ENCODE results near the gene ATP2B2. TPM values are rescaled to one million over a fixed set of nuclear protein-coding genes. Genes with fewer than 3 reads are reported as not detected.

ATP2B2 gene
- total and polyA plus RNA-seq, 7 donors, result 0.08 to 6.5 (median 0.77) TPM

DNA sequence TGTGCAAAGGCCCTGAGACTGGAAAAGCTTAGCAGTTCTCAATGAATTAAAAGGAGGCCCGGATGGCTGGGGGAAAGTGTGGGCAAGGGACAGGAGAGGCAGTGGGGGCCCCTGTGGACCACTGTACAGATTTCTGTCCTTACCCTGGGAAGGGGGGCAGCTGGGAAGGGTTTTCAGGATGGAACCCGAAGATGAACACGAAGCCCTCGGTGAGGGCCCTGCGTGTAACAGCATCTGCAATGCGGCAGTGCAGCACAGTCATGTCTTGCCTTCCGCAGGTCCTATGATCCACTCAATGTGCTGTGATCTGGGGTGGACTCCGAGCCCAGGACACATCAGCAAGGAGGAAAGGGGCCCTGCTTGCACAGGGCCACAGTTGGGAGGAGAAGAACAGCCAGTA, 7.9 kb upstream of the ATP2B2 start:
- ATAC-seq, result no peak
- H3K36me3 ChIP-seq (ENCODE audit: insufficient read depth in 1 of 2, low read depth in 1 of 2), result no peaks in the 10 kb centered on the region
- peaks cover 19% of the 10 kb centered on the region for H3K4me1 ChIP-seq
- H3K27ac ChIP-seq, result no peak overlapping the region
- intact Hi-C loops (cut with DNase I), result no loop called here
- H3K9me3 ChIP-seq, result no peaks in the 10 kb centered on the region
- TF ChIP-seq, protein P1, sequence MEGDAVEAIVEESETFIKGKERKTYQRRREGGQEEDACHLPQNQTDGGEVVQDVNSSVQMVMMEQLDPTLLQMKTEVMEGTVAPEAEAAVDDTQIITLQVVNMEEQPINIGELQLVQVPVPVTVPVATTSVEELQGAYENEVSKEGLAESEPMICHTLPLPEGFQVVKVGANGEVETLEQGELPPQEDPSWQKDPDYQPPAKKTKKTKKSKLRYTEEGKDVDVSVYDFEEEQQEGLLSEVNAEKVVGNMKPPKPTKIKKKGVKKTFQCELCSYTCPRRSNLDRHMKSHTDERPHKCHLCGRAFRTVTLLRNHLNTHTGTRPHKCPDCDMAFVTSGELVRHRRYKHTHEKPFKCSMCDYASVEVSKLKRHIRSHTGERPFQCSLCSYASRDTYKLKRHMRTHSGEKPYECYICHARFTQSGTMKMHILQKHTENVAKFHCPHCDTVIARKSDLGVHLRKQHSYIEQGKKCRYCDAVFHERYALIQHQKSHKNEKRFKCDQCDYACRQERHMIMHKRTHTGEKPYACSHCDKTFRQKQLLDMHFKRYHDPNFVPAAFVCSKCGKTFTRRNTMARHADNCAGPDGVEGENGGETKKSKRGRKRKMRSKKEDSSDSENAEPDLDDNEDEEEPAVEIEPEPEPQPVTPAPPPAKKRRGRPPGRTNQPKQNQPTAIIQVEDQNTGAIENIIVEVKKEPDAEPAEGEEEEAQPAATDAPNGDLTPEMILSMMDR (IDR thresholded peaks at IDR 0.05), result no peak
- no peaks in the 10 kb centered on the region for H3K27me3 ChIP-seq (ENCODE audit: insufficient read depth in 3 of 3, low read length in 2 of 3)
- H3K4me3 ChIP-seq, result no peak overlapping the region
- DNase-seq, result no peak
- 89 to 93% (median 90%) methylated on average over 8 of the region's 8 CpGs for WGBS, 3 donors

DNA sequence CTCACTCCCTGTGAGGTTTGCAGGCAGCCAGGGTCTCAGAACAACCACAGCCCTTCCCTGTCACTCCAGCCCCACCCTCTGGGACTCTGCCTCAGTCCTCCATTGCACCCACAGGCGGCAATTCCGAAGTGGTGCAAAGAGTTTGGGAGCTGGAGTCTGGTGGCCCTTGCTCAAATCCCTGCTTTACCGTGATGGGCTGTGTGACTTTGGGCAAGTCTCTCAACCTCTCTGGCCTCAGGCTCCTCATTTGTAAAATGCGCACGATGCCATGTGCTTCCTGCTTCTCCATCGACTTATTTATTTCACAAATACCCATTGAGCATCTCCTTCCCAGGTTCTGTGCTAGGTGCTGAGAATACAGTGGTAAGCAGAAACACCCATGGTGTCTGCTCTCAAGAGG, 7.3 kb upstream of the ATP2B2 start:
- no peaks in the 10 kb centered on the region for H3K36me3 ChIP-seq (ENCODE audit: insufficient read depth in 1 of 2, low read depth in 1 of 2)
- no peak overlapping the region for H3K27ac ChIP-seq
- no peak for DNase-seq
- H3K4me3 ChIP-seq, result no peak overlapping the region
- WGBS, 3 donors, result 84 to 94% (median 90%) methylated on average over 6 of the region's 6 CpGs
- H3K27me3 ChIP-seq (ENCODE audit: insufficient read depth in 3 of 3, low read length in 2 of 3), result no peaks in the 10 kb centered on the region
- no peak for ATAC-seq
- peaks cover 14% of the 10 kb centered on the region for H3K4me1 ChIP-seq
- no peaks in the 10 kb centered on the region for H3K9me3 ChIP-seq
- intact Hi-C loops (cut with DNase I), result no loop called here
- TF ChIP-seq, protein P1 (IDR thresholded peaks at IDR 0.05), result no peak

DNA sequence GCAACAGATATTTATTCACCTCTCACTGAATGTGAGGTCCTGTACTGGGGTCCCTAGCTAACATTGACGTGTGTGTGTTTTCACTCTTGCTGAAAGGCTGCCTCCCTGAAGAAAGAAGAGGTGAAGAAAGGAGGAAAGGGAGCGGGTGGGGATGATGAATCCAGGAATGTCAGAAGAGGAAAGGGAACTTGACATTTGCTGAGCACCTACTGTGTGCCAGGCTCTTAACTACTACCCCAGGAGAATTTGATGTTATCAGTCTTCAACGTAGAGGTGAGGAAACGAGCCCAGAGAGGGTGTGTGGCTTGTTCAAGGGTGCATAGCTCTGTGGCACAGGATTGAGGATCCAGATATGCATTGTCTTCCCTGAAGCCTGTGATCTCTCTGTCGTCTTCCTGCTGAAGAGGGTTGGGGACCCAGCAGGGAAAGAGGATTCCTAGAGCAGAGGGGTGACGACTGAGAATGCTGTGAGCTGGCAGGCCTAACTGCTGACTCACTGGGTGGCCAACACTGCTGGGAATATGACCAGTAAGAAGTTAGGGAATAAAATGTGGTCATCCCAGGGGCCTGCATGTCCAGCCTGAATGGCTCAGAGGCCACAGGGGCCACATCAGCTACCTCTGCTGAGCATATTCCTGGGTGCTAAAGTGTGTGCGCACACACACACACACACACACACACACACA, 6.6 kb upstream of the ATP2B2 start:
- DNase-seq, result no peak
- H3K36me3 ChIP-seq (ENCODE audit: insufficient read depth in 1 of 2, low read depth in 1 of 2), result no peaks in the 10 kb centered on the region
- H3K4me1 ChIP-seq, result peaks cover 6% of the 10 kb centered on the region
- TF ChIP-seq, protein P1 (IDR thresholded peaks at IDR 0.05), result no peak
- no peaks in the 10 kb centered on the region for H3K9me3 ChIP-seq
- intact Hi-C loops (cut with DNase I), result no loop called here
- ATAC-seq, result peak in 1 of 4 donors; percentile 35
- H3K27ac ChIP-seq, result no peak overlapping the region
- H3K27me3 ChIP-seq (ENCODE audit: insufficient read depth in 3 of 3, low read length in 2 of 3), result no peaks in the 10 kb centered on the region
- no peak overlapping the region for H3K4me3 ChIP-seq
- WGBS, 3 donors, result 70 to 73% (median 73%) methylated on average over 7 of the region's 7 CpGs

DNA sequence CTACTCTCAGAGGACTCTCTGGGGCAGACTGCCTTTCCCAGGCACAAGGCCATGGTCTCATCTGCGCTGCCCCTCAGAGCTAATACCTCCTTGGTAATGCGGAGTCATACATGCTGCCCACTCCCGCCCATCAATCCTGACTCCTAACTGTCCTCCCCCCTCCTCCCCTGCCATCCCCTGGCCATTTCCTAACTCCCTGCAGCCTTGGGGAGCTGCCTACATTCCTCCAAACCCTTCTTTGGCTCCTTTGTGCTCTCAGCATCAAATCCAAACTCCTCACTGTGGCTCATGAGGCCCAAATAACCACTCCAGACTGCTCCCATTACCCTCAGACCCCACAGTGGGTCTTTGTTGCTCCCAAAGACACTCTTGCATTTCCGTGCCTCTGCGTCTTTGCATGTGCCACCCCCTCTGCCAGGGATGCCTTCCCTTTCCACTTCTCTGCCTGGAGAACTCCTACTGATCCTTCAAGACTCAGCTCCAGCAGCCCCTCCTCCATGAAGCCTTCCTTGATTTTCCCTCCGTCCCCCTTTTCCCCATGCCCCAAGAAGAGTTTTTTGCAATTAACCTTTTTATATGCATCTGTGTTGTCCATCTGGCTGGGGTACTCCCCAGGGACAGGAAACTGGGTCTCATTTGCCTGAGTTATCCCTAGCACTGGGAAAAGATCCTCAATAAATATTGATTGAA, 5.5 kb upstream of the ATP2B2 start:
- intact Hi-C loops (cut with DNase I), result no loop called here
- no peaks in the 10 kb centered on the region for H3K36me3 ChIP-seq (ENCODE audit: insufficient read depth in 1 of 2, low read depth in 1 of 2)
- DNase-seq (no peak), ATAC-seq (no peak)
- 74 to 87% (median 81%) methylated on average over 6 of the region's 6 CpGs for WGBS, 3 donors
- no peaks in the 10 kb centered on the region for H3K9me3 ChIP-seq
- no peak overlapping the region for H3K4me3 ChIP-seq
- no peaks in the 10 kb centered on the region for H3K4me1 ChIP-seq
- no peak overlapping the region for H3K27ac ChIP-seq
- TF ChIP-seq, protein P1 (IDR thresholded peaks at IDR 0.05), result no peak
- no peaks in the 10 kb centered on the region for H3K27me3 ChIP-seq (ENCODE audit: insufficient read depth in 3 of 3, low read length in 2 of 3)

Measured in psoas muscle (tissue), 8 donors.